Aorta (tissue), 5 donors: Measurements from ENCODE around the gene TXNRD2. TPM values are rescaled to one million over a fixed set of nuclear protein-coding genes. Genes with fewer than 3 reads are reported as not detected.

Experiments
- ATAC-seq: fragments of 200-7000 bp; cut with Tn5 transposase; one replicate; pipeline ENCODE4 v1.9.1; 2022; ENCODE audit warnings: moderate library complexity; ENCODE audit not compliant: low FRiP score
- DNase-seq, 2 donors: peaks; one replicate each; pipeline ENCODE4 v3.0.0-alpha.2; 2020
- H3K27ac ChIP-seq, 2 donors: one replicate each; pipeline ENCODE4 v1.5.1; 2013; ENCODE audit warnings: low read length in 2 of 2, mild to moderate bottlenecking in 2 of 2, moderate library complexity in 2 of 2, control low read depth in 1 of 2, inconsistent platforms in 1 of 2, low read depth in 1 of 2
- H3K27me3 ChIP-seq, 2 donors: one replicate each; pipeline ENCODE4 v1.6.1; 2013; ENCODE audit warnings: control low read depth in 1 of 2, low read length in 1 of 2, mild to moderate bottlenecking in 1 of 2, moderate library complexity in 1 of 2; ENCODE audit not compliant: insufficient read depth in 2 of 2, control insufficient read depth in 1 of 2
- H3K36me3 ChIP-seq, 2 donors: one replicate each; pipeline ENCODE4 v1.6.1; 2013; ENCODE audit warnings: control low read depth in 1 of 2, low read length in 1 of 2, mild to moderate bottlenecking in 1 of 2; ENCODE audit not compliant: insufficient read depth in 2 of 2, control insufficient read depth in 1 of 2
- H3K4me1 ChIP-seq, 2 donors: one replicate each; pipeline ENCODE4 v1.6.1; 2013; ENCODE audit warnings: low read length in 2 of 2, control low read depth in 1 of 2, mild to moderate bottlenecking in 1 of 2, moderate library complexity in 1 of 2; ENCODE audit not compliant: insufficient read depth in 2 of 2, control insufficient read depth in 1 of 2
- H3K4me3 ChIP-seq, 2 donors: one replicate each; pipeline ENCODE4 v1.5.1; 2013; ENCODE audit warnings: low read length in 2 of 2, control low read depth in 1 of 2, mild to moderate bottlenecking in 1 of 2
- H3K9me3 ChIP-seq: one replicate; pipeline ENCODE4 v1.6.1; 2013; ENCODE audit warnings: mild to moderate bottlenecking, low read length; ENCODE audit not compliant: control insufficient read depth
- WGBS, 2 donors: extraction: QIAGEN DNeasy Blood & Tissue Kit; methylation state at CpG; one replicate each; pipeline ENCODE4 v1.1.7; 2013; 5-methylcytosine and 5-hydroxymethylcytosine counted together
- intact Hi-C, 2 donors: fragments of 100-400 bp; cut with DNase I; formaldehyde crosslinking; loops; one replicate each; pipeline versions ENCODE4 v1.14.2 to v1.15.0; 2022
- polyA plus RNA-seq, 2 donors: library from polyadenylated mRNA; stranded (reverse); fragments of 200-250 nt; gene quantifications; one replicate each; pipeline ENCODE4 v1.2.3, GENCODE V29; 2013
- total RNA-seq, 2 donors: library from RNA; stranded (reverse); fragmentation: NEBNext Ultra II Directional; extraction: Animal tissue kit (Norgen Biotek cat#: 25700); gene quantifications; one replicate each; pipeline ENCODE4 v1.2.1, GENCODE V29; 2021
- donor health status: healthy with polysubstance abuse.
- donor health status: Bipolar disorder and iron deficiency.
- donor health status: DM: no; HTN: no; CAD: no.
- donor health status: DM: no; HTN: no; CAD: no.
- donor health status: DM: yes; HTN: yes; CAD: no.

TXNRD2 gene
- total and polyA plus RNA-seq, 4 donors = 13.3 to 59.0 (median 25.2) TPM

DNA sequence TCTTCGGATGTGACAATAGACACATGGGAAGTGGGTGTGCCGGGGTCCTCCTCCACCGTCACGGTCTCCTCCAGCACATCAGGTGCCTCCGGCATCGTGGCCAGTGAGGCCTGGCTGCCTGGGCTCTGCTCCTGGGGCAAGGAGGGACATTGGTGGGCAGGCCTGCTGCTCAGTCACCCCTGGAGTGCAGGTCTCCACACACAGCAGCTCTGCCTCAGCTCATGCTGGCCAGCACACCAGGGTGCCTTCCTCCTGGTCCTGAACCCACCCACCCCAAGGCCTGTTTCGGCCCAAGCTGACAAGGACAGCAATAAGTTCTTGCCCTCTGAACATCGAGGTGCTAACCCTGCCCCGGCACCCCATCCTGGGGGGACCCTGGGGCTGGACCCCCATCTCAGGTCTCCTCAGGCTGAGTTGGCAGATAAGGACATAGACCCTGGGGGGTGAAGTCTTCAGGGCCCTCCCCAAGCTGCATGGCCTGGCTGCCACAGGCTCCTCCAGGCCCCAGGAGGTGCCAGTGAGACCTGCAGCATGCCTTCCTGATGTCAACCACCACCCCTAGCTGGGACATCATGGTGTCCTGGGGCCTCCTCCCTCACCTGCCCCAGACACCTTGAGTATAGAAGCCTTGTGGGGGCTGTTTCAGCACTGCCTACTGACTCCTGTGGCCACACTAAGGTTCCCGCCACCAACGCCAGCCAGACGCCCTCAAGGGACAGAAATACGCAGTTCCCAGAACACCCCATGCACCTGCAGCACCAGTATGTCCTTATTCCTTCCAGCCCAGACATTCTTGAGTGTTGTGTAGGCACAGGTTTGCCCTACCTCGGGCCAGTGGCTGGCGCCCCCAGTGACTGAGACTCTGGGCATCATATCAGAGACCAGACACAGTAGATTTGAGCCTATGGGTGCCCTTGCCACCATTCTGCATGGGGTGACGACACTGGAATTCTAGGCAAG lies 40.6 kb upstream of the TXNRD2 start:
- Histone ChIP-seq H3K4me3 (no peak overlapping the region), H3K27me3 (no peaks in the 10 kb centered on the region), H3K36me3 (peaks cover 0 to 6% of the 10 kb centered on the region in 2 donors), H3K4me1 (no peaks in the 10 kb centered on the region), H3K9me3 (no peaks in the 10 kb centered on the region), H3K27ac (no peak overlapping the region)
- intact Hi-C loops = no loop called here
- 89 to 90% methylated on average over 16 of the region's 16 CpGs for WGBS, 2 donors
- no peak for ATAC-seq
- DNase-seq = peak; percentile 48 to 63

DNA sequence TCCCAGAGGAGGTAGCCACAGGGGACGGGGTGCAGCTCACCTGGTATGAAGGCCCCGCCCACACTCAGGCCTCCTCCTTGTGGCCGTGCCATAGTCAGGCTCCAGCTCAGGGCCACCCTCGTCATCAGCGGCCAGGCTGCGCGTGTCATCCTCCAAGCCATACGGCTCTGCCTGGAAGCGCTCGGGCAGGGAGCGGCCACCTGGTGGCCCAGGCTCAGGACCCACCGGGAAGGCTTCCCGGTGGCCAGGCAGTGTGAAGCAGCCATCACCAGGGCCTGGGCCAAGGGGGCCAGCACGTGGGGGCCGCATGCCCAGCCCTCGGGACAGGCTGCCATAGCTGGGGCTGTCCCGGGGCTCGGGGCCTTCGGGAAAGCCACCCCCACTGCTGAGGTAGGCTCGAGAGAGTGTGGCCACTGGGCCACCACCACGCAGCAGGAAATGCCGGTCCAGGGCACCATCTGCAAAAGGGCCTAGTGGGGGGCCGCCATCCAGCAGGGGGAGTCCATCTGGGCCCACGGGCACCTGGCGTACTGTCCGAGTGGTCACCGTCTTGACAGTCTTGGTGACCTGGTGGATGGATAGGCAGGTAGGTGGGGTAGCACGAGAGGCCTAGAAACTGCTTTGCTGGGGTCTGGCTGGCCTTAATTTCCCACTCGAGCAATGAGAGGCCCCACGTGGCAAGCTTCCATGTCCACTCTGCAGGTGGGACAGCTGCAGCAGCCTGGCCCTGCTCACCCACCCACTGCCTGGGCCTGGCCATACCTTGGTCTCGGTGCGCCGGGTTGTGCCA lies 39.7 kb upstream of the TXNRD2 start:
- intact Hi-C loops = no loop called here
- ATAC-seq (no peak), DNase-seq (peak; percentile 46 to 75)
- H3K36me3 ChIP-seq = peaks cover 0 to 6% of the 10 kb centered on the region in 2 donors
- no peak overlapping the region for H3K4me3 ChIP-seq
- no peaks in the 10 kb centered on the region for H3K4me1 ChIP-seq
- no peaks in the 10 kb centered on the region for H3K9me3 ChIP-seq
- 85 to 88% methylated on average over 33 of the region's 33 CpGs for WGBS, 2 donors
- H3K27ac ChIP-seq = no peak overlapping the region
- H3K27me3 ChIP-seq = no peaks in the 10 kb centered on the region

DNA sequence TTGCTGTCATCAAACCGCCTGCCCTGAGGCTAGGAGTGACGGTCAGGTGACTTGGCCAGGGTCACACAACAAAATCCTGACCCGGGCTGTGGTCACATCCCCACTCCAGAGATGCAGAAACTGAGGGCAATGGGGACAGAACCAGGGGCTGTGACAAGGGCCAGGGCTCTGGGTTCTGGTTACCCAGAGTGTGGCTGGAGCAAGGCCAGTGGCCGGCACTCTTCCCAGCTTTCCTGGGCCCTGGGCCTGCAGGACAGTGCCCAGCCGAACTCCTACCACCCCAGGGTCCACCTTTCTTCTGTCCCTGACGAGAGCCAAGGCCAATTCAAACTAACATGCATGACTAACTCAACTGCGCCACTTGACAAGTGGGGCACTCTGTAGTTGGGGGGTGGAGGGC lies 39.1 kb upstream of the TXNRD2 start:
- WGBS, 2 donors = 48 to 66% methylated on average over 7 of the region's 7 CpGs
- Histone ChIP-seq H3K27me3 (no peaks in the 10 kb centered on the region), H3K4me1 (no peaks in the 10 kb centered on the region), H3K9me3 (no peaks in the 10 kb centered on the region), H3K4me3 (no peak overlapping the region), H3K36me3 (peaks cover 0 to 6% of the 10 kb centered on the region in 2 donors), H3K27ac (no peak overlapping the region)
- intact Hi-C loops = no loop called here
- ATAC-seq (no peak), DNase-seq (peak in 1 of 2 donors; percentile 51)

DNA sequence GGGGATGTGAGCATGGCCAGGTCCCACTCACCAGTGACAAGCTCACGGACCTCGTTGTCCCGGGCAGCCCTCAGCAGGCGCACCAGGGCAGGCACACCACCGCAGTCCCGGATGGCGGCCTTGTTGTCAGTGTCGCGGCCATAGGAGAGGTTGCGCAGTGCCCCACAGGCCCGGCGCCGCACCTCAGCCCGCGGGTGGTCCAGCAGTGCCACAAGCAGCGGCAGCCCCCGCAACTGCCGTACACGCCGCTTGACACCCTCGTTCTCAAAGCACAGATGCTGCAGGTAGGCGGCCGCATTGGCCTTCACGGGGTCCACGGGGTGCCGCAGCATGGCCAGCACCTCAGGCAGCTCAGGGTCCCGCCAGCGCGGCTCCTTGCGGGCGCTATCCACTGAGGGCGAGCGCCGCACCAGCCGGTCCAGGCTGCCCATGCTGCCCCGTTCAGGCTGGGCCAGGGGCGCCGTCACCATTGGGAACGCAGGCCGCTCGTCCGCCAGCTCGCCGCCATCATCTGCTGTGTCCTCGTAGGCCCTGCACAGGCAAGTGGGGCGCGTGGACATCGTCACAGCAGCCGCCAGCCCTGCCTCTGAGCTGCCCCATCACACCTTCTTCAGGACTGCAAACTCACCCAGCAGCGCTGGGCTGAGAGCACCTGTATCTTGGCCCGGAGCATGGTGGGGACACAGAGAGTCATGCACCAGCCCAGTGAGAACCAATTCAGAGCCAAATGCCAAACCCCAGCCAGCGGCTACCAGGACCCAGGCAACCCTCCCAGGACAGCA lies 38.3 kb upstream of the TXNRD2 start:
- ATAC-seq = no peak
- Histone ChIP-seq H3K27ac (no peak overlapping the region), H3K4me1 (no peaks in the 10 kb centered on the region), H3K27me3 (no peaks in the 10 kb centered on the region), H3K4me3 (no peak overlapping the region), H3K36me3 (peaks cover 0 to 6% of the 10 kb centered on the region in 2 donors), H3K9me3 (no peaks in the 10 kb centered on the region)
- intact Hi-C loops = loop anchor here in 1 of 2 donors (10.0 kb wide), 1 partner anchor 105 kb away; the partner anchor contains the start of gene DGCR8
- 91 to 92% methylated on average over 50 to 52 of the region's 52 CpGs for WGBS, 2 donors
- no peak for DNase-seq

DNA sequence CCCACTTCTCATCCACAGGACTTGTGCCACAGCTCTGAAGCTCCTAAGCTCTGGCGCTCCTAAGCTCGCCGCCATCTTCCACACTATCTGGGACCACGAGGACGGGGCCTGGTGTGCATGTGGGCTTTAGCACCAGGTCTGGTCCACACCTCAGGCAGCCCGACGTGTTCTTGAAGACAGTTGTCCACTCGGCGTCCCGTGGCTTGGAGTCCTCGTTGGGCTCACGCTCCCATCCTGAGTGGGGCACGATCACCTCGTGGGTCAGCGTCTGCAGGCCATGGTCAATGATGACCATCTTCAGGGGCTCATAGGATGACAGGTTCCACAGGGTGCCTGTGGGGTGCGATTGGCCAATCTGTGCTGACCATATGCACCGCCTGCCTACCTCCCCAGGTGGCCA lies 37.1 kb upstream of the TXNRD2 start:
- WGBS, 2 donors = 87 to 92% methylated on average over 17 of the region's 17 CpGs
- ATAC-seq (no peak), DNase-seq (no peak)
- Histone ChIP-seq H3K27ac (no peak overlapping the region), H3K9me3 (no peaks in the 10 kb centered on the region), H3K4me3 (no peak overlapping the region), H3K36me3 (peaks cover 0 to 6% of the 10 kb centered on the region in 2 donors), H3K4me1 (no peaks in the 10 kb centered on the region), H3K27me3 (no peaks in the 10 kb centered on the region)
- intact Hi-C loops = loop anchor here in 1 of 2 donors (10.0 kb wide), 1 partner anchor 106 kb away; the partner anchor contains the start of gene DGCR8

DNA sequence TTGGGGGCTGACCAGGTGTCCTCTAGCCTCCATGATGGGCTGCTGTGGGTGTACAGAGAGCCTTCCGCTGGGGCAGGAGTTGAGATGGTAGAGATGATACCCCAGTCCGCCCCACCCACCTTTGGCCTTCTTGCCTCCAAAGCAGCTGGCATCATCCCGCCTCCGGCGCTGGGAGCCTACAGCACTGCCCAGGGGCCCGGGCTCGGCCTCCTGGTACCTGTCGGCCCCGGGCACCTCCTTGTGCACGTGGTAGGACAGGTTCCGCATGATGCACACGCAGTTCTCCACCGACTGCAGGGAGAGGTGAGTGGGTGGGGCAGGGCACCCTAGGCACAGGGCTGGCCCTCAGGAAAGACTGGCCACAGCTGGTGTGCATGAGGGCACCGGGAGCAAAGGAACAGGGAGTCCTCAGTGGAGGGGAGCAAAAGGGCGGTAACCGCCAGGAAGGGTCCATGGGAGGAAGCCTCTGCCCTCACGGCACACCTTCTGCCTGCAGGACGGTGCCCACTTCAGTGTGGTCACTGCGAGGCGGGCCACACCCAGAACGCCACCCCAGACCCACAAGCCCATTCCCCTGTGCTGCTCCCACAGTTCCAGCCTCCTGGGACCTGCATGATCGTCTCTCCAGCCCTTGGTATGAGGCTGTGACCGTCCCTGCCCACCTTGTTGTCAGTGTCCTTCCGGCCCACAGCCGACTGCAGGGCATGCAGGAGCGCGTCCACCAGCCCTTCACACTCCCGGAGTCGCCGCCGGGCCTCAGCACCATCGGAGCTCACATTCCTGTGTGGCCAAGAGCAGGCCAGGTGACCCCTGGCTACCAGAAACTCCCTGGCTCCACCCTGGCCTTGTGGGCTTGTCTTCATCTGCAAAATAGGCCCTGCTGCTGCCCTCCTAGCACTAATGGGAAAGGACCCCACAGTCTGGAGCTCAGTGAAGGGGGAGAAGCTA lies 36.0 kb upstream of the TXNRD2 start:
- intact Hi-C loops = loop anchor here in 1 of 2 donors (10.0 kb wide), 1 partner anchor 107 kb away; the partner anchor contains the start of gene DGCR8
- H3K9me3 ChIP-seq = no peaks in the 10 kb centered on the region
- WGBS, 2 donors = 88 to 92% methylated on average over 32 of the region's 32 CpGs
- DNase-seq (no peak), ATAC-seq (no peak)
- H3K4me1 ChIP-seq = no peaks in the 10 kb centered on the region
- H3K36me3 ChIP-seq = peaks cover 0 to 8% of the 10 kb centered on the region in 2 donors
- H3K4me3 ChIP-seq = no peak overlapping the region
- H3K27me3 ChIP-seq = no peaks in the 10 kb centered on the region
- H3K27ac ChIP-seq = no peak overlapping the region

DNA sequence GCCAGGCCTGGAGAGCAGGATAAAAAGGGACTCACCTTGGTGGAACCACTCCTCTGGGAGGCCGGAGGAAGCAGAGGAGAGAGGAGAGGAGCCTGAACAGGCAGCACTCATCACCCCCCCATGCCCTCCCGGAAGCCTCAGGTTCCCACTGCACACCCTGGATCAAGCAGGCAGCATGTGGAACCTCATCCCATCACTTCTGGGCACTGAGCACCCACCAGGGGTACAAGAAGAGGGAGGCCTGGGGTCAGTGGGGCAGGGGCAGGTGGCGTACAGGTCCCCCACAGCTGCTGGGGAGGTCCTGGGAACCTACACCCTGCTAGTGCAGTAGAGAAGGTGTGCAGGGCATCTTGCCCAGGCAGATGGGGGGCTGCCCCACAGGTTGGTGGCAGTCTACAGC lies 35.1 kb upstream of the TXNRD2 start:
- no peak for DNase-seq
- no peaks in the 10 kb centered on the region for H3K4me1 ChIP-seq
- no peaks in the 10 kb centered on the region for H3K27me3 ChIP-seq
- H3K9me3 ChIP-seq = no peaks in the 10 kb centered on the region
- no peak overlapping the region for H3K4me3 ChIP-seq
- peaks cover 0 to 8% of the 10 kb centered on the region in 2 donors for H3K36me3 ChIP-seq
- no peak for ATAC-seq
- intact Hi-C loops = loop anchor here in 1 of 2 donors (10.0 kb wide), 1 partner anchor 108 kb away; the partner anchor contains the start of gene DGCR8
- 86 to 88% methylated on average over 3 of the region's 3 CpGs for WGBS, 2 donors
- H3K27ac ChIP-seq = no peak overlapping the region
